HepG2 (cell line): ENCODE measurements around the gene CTDNEP1. TPM values are rescaled to one million over a fixed set of nuclear protein-coding genes. Genes with fewer than 3 reads are reported as not detected.

Experiments used
- CC2D1A ChIP-seq: sonication (generic); formaldehyde crosslinking; IDR thresholded peaks from 2 replicates; pipeline ENCODE4 v1.8.1; 2023; ENCODE audit warnings: mild to moderate bottlenecking, missing genetic modification reagents
- CEBPG ChIP-seq: IDR thresholded peaks from 2 replicates; pipeline ENCODE4 v1.6.1; 2016
- CENPX ChIP-seq: sonication (generic); formaldehyde crosslinking; IDR thresholded peaks from 2 replicates; pipeline ENCODE4 v1.9.0; 2021; ENCODE audit warnings: mild to moderate bottlenecking, missing genetic modification reagents, moderate library complexity
- CHD2 ChIP-seq: IDR thresholded peaks from 2 replicates; pipeline ENCODE4 v1.6.1; 2011; ENCODE audit warnings: low read depth, low read length, improper control_type of control experiment
- MAFF ChIP-seq: IDR thresholded peaks from 2 replicates; pipeline ENCODE4 v1.6.1; 2011; ENCODE audit warnings: low read depth, low read length, improper control_type of control experiment
- NFRKB ChIP-seq: fragments of 450-650 bp; IDR thresholded peaks from 2 replicates; pipeline ENCODE4 v1.6.1; 2017
- ONECUT2 ChIP-seq: sonication (generic); formaldehyde crosslinking; IDR thresholded peaks from 2 replicates; pipeline ENCODE4 v1.4.0; 2020; ENCODE audit warnings: missing genetic modification reagents
- PAX8 ChIP-seq: sonication (generic); formaldehyde crosslinking; IDR thresholded peaks from 2 replicates; pipeline ENCODE4 v1.8.0; 2022; ENCODE audit warnings: mild to moderate bottlenecking, missing genetic modification reagents, borderline replicate concordance
- PHB2 ChIP-seq: fragments of 450-650 bp; IDR thresholded peaks from 2 replicates; pipeline ENCODE4 v1.6.1; 2018; ENCODE audit not compliant: partially characterized antibody
- RNF2 ChIP-seq: fragments of 450-650 bp; conservative IDR thresholded peaks from 2 replicates; pipeline ENCODE4 v1.6.1; 2016; ENCODE audit warnings: low read depth
- SNAPC2 ChIP-seq: sonication (generic); formaldehyde crosslinking; IDR thresholded peaks from 2 replicates; pipeline ENCODE4 v1.8.1; 2022; ENCODE audit warnings: mild to moderate bottlenecking, missing genetic modification reagents
- TARDBP ChIP-seq: sonication (generic); formaldehyde crosslinking; IDR thresholded peaks from 2 replicates; pipeline ENCODE4 v1.8.0; 2022; ENCODE audit warnings: mild to moderate bottlenecking, missing genetic modification reagents
- TP53 ChIP-seq: sonication (generic); formaldehyde crosslinking; conservative IDR thresholded peaks from 2 replicates; pipeline ENCODE4 v1.4.0; 2020; ENCODE audit warnings: missing genetic modification reagents
- ZBTB3 ChIP-seq: sonication (generic); formaldehyde crosslinking; IDR thresholded peaks from 2 replicates; pipeline ENCODE4 v1.4.0; 2020; ENCODE audit warnings: low read depth, mild to moderate bottlenecking, moderate library complexity, missing genetic modification reagents, borderline replicate concordance
- ZFP62 ChIP-seq: sonication (generic); formaldehyde crosslinking; IDR thresholded peaks from 2 replicates; pipeline ENCODE4 v1.4.0; 2020; ENCODE audit warnings: missing genetic modification reagents
- ZFY ChIP-seq: sonication (generic); formaldehyde crosslinking; IDR thresholded peaks from 2 replicates; pipeline ENCODE4 v1.4.0; 2020; ENCODE audit warnings: missing genetic modification reagents
- ZNF333 ChIP-seq: sonication (generic); formaldehyde crosslinking; IDR thresholded peaks from 2 replicates; pipeline ENCODE4 v1.4.0; 2020; ENCODE audit warnings: mild to moderate bottlenecking, missing genetic modification reagents, borderline replicate concordance
- ZNF382 ChIP-seq: sonication (generic); formaldehyde crosslinking; IDR thresholded peaks from 2 replicates; pipeline ENCODE4 v1.5.0; 2020; ENCODE audit warnings: missing genetic modification reagents, mild to moderate bottlenecking, borderline replicate concordance
- ZNF557 ChIP-seq: sonication (generic); formaldehyde crosslinking; IDR thresholded peaks from 2 replicates; pipeline ENCODE4 v1.4.0; 2020; ENCODE audit warnings: missing genetic modification reagents
- ZNF567 ChIP-seq: sonication (generic); formaldehyde crosslinking; IDR thresholded peaks from 2 replicates; pipeline ENCODE4 v1.8.1; 2023; ENCODE audit warnings: mild to moderate bottlenecking, missing genetic modification reagents, borderline replicate concordance
- ZNF614 ChIP-seq: IDR thresholded peaks from 2 replicates; pipeline ENCODE4 v1.6.1; 2018; ENCODE audit warnings: missing biosample characterization, missing genetic modification reagents, inconsistent platforms, borderline replicate concordance
- polyA plus RNA-seq, 8 experiments: library from polyadenylated mRNA; depleted of rRNA in 3 of 8; stranded (reverse) in 7 of 8; unstranded in 1 of 8; fragments of >200 nt; fragmentation: Illumina TruSeq in 4 of 8; extraction: Trizol in 4 of 8; gene quantifications; 2 replicates each; pipeline versions ENCODE4 v1.2.1 to v1.2.3, GENCODE V29; 2011 to 2016; ENCODE audit warnings: low read depth in 4 of 8, missing spikeins in 1 of 8, mixed read lengths in 1 of 8; ENCODE audit not compliant: insufficient read depth in 1 of 8
- total RNA-seq, 5 experiments: library from RNA; depleted of rRNA; stranded (reverse); fragments of >200 nt; fragmentation: Illumina TruSeq; extraction: Trizol; gene quantifications; 2 replicates each; pipeline ENCODE4 v1.2.3, GENCODE V29; 2016; ENCODE audit warnings: low read depth in 1 of 5
- TF ChIP-seq, protein P1 (sequence below): sonication (generic); formaldehyde crosslinking; IDR thresholded peaks from 2 replicates; pipeline ENCODE4 v1.9.0; 2021; ENCODE audit warnings: missing genetic modification reagents, mild to moderate bottlenecking, borderline replicate concordance
- TF ChIP-seq, protein P2 (sequence below): sonication (generic); formaldehyde crosslinking; IDR thresholded peaks from 2 replicates; pipeline ENCODE4 v1.4.0; 2020; ENCODE audit warnings: missing genetic modification reagents, borderline replicate concordance
- TF ChIP-seq, protein P3 (sequence below): sonication (generic); formaldehyde crosslinking; IDR thresholded peaks from 2 replicates; pipeline ENCODE4 v1.5.0; 2020; ENCODE audit warnings: missing genetic modification reagents
- TF ChIP-seq, protein P4 (sequence below): sonication (generic); formaldehyde crosslinking; IDR thresholded peaks from 2 replicates; pipeline ENCODE4 v1.4.0; 2020; ENCODE audit warnings: missing genetic modification reagents

CTDNEP1 gene
- total and polyA plus RNA-seq, 2 of the 13 experiments (the other 11 are each of a cell fraction or from before 2014, with no cell fraction given), result 19.8 to 118 TPM

DNA sequence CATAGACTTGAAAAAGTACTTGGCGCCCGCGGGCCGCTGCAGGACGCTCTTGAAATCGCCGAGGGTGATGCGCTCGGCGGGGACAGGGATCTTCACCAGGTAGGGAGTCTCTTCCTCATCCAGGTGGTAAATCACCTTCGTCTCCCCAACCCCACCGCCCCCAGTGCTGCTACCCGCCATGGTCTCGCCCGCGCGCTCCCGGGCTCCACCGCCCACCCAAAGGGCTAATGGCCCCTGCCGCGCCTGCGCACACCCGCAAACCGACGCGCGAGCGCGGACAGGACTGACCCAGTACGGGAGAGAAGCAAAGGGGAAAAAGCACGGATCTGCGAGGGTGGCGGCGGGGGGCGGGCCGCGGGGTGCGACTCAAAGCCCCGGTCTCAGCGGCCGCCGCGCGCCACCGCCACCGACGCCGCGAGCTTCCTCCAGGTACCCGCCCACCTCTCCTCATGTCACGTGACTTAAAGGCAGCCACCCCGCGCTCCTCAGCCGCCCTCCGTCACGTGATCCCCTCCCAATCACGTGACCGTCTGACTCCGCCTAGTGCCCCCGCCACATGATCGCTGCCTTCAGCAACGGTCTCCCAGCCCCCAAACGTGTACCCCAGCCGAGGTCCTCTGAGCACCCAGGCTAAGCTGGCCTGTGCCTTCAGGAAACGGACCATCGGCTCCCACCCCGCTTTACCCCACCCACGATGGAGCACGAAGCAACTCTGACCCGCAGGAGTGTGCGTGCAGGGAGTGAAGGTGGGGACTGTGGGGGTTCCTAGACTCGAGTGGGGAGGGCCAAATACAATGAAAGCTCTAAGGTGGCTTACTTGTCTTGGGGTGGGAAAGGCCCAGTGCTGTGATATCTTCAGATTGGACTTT is 17.2 kb downstream of the CTDNEP1 start, which contains the start of gene DVL2 (continued):
- TF ChIP-seq, protein P1, sequence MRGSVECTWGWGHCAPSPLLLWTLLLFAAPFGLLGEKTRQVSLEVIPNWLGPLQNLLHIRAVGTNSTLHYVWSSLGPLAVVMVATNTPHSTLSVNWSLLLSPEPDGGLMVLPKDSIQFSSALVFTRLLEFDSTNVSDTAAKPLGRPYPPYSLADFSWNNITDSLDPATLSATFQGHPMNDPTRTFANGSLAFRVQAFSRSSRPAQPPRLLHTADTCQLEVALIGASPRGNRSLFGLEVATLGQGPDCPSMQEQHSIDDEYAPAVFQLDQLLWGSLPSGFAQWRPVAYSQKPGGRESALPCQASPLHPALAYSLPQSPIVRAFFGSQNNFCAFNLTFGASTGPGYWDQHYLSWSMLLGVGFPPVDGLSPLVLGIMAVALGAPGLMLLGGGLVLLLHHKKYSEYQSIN (CRISPR knock-in tag), result no peak
- TF ChIP-seq PHB2 (no peak), ZNF614 (CRISPR knock-in tag) (peak; percentile 37; the same call in 1 of the 2 replicates), ZNF567 (peak; percentile 85; the same call in 1 of the 2 replicates), CEBPG (CRISPR knock-in tag) (peak; percentile 49; the same call in 1 of the 2 replicates), MAFF (no peak), ZNF382 (CRISPR knock-in tag) (no peak), RNF2 (no peak), PAX8 (CRISPR knock-in tag) (0 out of 2 replicates have a peak, but pooled peaks have one; percentile 8), ZFY (CRISPR knock-in tag) (peak; percentile 67), ZFP62 (CRISPR knock-in tag) (no peak), NFRKB (no peak), ONECUT2 (CRISPR knock-in tag) (no peak), ZNF333 (CRISPR knock-in tag) (no peak), ZBTB3 (CRISPR knock-in tag) (no peak), TP53 (CRISPR knock-in tag) (peak; percentile 83), TARDBP (CRISPR knock-in tag) (peak; percentile 80), CHD2 (no peak), CENPX (no peak), ZNF557 (0 out of 2 replicates have a peak, but pooled peaks have one; percentile 92), SNAPC2 (no peak), CC2D1A (CRISPR knock-in tag) (no peak)
- TF ChIP-seq, protein P2, sequence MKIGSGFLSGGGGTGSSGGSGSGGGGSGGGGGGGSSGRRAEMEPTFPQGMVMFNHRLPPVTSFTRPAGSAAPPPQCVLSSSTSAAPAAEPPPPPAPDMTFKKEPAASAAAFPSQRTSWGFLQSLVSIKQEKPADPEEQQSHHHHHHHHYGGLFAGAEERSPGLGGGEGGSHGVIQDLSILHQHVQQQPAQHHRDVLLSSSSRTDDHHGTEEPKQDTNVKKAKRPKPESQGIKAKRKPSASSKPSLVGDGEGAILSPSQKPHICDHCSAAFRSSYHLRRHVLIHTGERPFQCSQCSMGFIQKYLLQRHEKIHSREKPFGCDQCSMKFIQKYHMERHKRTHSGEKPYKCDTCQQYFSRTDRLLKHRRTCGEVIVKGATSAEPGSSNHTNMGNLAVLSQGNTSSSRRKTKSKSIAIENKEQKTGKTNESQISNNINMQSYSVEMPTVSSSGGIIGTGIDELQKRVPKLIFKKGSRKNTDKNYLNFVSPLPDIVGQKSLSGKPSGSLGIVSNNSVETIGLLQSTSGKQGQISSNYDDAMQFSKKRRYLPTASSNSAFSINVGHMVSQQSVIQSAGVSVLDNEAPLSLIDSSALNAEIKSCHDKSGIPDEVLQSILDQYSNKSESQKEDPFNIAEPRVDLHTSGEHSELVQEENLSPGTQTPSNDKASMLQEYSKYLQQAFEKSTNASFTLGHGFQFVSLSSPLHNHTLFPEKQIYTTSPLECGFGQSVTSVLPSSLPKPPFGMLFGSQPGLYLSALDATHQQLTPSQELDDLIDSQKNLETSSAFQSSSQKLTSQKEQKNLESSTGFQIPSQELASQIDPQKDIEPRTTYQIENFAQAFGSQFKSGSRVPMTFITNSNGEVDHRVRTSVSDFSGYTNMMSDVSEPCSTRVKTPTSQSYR (CRISPR knock-in tag), result peak; percentile 71; the same call in 1 of the 2 replicates
- TF ChIP-seq, protein P3, sequence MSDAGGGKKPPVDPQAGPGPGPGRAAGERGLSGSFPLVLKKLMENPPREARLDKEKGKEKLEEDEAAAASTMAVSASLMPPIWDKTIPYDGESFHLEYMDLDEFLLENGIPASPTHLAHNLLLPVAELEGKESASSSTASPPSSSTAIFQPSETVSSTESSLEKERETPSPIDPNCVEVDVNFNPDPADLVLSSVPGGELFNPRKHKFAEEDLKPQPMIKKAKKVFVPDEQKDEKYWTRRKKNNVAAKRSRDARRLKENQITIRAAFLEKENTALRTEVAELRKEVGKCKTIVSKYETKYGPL (CRISPR knock-in tag), result peak; percentile 48; the same call in 1 of the 2 replicates
- TF ChIP-seq, protein P4, sequence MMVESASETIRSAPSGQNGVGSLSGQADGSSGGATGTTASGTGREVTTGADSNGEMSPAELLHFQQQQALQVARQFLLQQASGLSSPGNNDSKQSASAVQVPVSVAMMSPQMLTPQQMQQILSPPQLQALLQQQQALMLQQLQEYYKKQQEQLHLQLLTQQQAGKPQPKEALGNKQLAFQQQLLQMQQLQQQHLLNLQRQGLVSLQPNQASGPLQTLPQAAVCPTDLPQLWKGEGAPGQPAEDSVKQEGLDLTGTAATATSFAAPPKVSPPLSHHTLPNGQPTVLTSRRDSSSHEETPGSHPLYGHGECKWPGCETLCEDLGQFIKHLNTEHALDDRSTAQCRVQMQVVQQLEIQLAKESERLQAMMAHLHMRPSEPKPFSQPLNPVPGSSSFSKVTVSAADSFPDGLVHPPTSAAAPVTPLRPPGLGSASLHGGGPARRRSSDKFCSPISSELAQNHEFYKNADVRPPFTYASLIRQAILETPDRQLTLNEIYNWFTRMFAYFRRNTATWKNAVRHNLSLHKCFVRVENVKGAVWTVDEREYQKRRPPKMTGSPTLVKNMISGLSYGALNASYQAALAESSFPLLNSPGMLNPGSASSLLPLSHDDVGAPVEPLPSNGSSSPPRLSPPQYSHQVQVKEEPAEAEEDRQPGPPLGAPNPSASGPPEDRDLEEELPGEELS (CRISPR knock-in tag), result peak; percentile 75
